HS-27A (cell line): Measurements from ENCODE around the gene CGGBP1.
"Not testable (repeated sequence)": the region's sequence is repeated elsewhere in the genome, so short reads cannot be mapped to it uniquely, and the experiment has no call there.

Experiments
- DNase-seq: peaks from one replicate; pipeline ENCODE4 v3.0.0-alpha.2; 2012; ENCODE audit warnings: low read depth, missing footprints

Gene CGGBP1

GRCh38 chr3:88034491-88035275 is 24.1 kb downstream of the CGGBP1 start:
- no peak for DNase-seq

GRCh38 chr3:88033808-88034207 is 25.0 kb downstream of the CGGBP1 start:
- no peak for DNase-seq

GRCh38 chr3:88033079-88033478 is 25.7 kb downstream of the CGGBP1 start:
- DNase-seq, result no peak

DNA sequence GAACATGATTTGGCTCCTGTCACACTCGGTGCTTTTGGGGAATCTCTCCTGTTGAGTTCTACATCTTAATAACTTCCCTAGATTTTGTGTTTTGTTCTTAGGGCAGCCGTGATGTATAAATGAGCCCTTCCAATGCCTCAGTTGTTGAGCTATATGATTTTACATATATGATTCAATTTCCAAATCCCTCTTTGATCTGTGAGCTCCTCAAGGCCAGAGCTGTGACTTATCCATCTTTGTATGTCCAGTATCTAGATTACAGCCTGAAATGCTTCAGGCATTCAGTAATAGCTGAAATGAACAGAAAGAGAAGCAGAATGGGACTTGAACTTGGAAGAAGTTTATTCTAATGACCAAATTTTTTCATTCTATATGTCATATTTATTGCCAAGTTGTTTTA is 26.6 kb downstream of the CGGBP1 start:
- no peak for DNase-seq

DNA sequence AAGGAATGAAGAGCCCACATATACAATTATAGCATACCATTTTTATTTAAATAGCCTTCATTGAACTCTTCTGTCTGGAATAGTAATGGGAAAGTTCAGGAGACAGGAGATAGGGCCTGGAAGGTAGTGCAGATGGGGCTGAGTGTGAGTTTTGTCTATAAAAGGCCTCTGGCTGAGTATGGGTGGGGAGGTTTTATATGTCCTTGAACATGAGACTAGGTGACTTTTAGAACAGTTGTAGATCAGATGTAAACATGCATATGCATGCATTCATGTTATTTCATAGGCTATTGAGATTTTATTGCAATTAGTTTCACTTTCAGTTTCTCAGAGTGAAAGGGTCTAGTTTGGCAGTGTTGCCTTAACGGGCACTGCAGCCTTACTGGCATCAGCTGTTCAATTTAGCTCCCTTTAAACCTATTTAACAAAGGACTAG is 27.1 kb downstream of the CGGBP1 start:
- no peak for DNase-seq

DNA sequence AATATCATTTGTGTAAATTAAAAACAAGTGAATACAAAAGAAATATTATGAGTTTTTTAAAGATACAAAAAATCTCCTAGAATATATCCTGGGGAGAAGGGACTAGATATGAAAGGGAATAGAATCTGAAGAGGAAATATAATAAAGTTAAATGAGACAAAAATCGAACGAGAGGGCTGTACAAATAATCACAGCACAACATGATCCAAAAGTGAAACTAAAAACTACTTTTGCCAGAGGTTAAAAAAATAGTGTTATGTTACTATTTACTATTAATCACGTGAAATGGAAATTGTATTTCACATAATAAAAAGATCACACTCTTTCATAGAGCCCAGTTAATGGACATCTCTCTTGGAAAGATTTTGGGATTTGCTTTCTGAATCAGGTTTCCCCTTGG is 28.6 kb downstream of the CGGBP1 start:
- DNase-seq, result no peak

DNA sequence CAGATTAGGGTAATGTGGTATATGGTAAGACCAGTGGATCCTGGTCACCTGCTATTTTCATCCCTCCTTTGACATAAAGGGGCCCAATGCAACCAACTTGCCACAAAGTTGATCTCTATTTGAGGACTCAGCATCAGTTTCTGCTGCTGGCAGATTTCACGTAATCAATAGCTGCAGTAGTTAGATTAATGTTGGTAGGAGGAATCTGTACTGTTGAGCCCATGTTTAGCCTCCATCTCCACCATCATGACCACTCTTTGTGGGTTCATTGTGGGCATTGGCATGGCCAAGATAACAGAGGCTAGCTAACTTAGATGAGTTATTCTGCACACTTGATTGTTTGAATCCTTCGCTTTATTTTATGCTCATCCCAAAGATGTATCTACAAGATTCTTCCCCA is 29.9 kb downstream of the CGGBP1 start:
- DNase-seq, result no peak

DNA sequence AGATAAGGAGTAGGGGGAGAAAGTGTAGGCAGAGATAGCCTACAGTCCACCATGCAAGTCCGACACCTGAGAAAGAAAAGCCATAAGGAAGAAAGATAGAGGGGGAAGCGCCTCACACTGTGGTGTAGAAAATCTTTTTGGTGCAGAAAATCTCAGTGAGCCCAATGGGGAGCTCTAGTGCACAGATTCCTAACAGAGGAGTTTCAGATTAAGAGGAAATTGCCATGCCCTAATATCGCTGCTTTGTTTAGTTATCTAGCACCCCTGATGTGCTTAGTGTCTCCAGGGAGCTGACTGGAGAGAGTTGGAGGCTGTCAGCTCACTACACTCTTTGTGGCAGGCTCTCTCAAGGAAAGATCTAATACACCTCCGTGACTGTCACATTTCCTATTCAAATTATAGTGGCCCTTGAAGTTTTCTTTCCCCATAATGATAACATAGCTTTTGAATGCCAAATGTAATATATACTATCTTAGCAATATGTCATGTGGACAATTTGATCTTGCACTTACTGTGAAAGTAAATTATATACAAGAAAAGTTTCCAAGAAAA is 33.7 kb downstream of the CGGBP1 start:
- DNase-seq, result no peak

- DNase-seq, result no peak
These were observed 39.8 kb downstream of the CGGBP1 start for GRCh38 chr3:88019024-88019423.

GRCh38 chr3:88015656-88016055 is 43.1 kb downstream of the CGGBP1 start:
- not testable (repeated sequence) for DNase-seq

DNA sequence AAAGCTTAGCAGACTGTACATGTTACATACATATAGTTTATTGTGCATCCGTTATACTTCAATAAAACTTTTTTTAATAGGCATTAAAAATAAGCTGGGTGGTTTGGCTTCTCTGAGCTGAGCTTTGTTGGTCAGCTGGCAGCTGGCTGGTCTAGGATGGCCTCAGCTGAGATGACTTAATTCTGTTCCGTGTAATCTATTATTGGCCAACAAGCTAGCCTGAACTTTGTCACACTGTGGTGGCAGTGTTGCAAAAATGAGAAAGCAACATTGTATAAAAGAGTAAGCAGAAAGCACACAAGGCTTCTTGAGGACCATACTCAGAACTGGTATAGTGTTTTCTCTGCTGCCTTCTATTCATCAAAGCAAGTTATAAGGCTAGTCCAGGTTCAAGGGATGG is 45.2 kb downstream of the CGGBP1 start:
- no peak for DNase-seq

- DNase-seq, result no peak
These were observed 48.0 kb downstream of the CGGBP1 start for GRCh38 chr3:88010810-88011209.

- DNase-seq, result no peak
These were observed 49.7 kb downstream of the CGGBP1 start for GRCh38 chr3:88009066-88009465.

DNA sequence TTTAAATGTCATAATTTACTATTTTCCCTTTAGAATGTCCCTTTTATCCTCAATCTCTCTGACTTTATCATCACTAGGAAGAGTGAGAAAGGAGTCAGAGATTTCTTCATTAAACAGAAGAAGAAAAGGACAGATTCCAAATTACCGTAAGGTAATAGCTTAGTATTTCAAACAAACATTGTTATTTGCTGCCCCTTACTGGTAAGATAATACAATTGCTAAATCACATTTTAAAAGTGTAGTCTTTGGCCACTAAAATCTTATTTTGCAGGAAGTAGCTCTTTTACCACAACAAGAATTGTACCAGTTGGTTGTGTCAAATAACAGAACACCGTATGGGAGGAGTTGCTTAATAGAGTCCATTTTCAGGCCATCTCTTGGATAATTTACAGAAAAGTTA is 53.7 kb downstream of the CGGBP1 start:
- no peak for DNase-seq

DNA sequence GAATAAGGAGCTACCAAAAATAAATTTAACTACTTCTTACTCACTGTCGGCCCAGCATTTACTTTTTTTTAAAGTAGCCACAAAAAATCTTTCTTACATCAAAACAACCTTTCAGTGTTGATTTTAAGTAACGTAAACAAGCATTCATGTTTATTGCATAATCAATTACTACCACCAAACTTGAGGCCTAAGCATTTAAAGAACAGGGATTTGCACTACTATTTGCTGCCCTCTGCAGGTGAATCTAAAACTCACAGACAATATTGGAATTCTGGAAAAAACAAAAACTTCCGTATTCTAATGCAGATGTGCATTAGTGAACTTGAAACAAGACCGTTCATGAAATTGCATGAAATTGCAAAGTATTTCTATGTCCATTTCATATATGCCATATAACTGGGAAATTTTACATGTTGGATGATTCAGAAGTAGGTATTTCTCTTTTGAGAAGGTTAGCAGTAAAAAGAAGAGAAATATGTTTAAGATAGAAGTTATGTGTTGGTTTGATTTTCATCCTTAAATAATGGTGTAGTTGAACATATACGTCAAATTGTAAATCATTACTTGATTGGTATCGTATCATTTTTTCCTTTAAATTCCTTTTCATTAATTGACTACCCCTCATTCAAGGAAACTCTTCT is 55.6 kb downstream of the CGGBP1 start:
- DNase-seq, result peak; percentile 30

GRCh38 chr3:88002448-88002847 is 56.4 kb downstream of the CGGBP1 start:
- no peak for DNase-seq
